Keratinocyte (primary cell): ENCODE data around the gene U2SURP.
A peak's percentile ranks its signal among the peaks of the same experiment; 100 is the strongest.

Experiments
- CTCF ChIP-seq, 3 experiments: IDR thresholded peaks in 1 of 3; conservative IDR thresholded peaks in 1 of 3; optimal IDR thresholded peaks in 1 of 3; 2 replicates in 2 of 3; 3 replicates in 1 of 3; pipeline versions ENCODE3 to v1.5.1; 2011; ENCODE audit warnings: low read length in 3 of 3, mild to moderate bottlenecking in 3 of 3, moderate library complexity in 2 of 3, control low read depth in 1 of 3, inconsistent platforms in 1 of 3; ENCODE audit not compliant: insufficient read depth in 2 of 3; ENCODE audit errors: extremely low read depth in 1 of 3
- EZH2 ChIP-seq: IDR thresholded peaks from one replicate; pipeline ENCODE4 v1.6.1; 2012; ENCODE audit warnings: inconsistent platforms, mild to moderate bottlenecking, low read length, moderate library complexity

DNA sequence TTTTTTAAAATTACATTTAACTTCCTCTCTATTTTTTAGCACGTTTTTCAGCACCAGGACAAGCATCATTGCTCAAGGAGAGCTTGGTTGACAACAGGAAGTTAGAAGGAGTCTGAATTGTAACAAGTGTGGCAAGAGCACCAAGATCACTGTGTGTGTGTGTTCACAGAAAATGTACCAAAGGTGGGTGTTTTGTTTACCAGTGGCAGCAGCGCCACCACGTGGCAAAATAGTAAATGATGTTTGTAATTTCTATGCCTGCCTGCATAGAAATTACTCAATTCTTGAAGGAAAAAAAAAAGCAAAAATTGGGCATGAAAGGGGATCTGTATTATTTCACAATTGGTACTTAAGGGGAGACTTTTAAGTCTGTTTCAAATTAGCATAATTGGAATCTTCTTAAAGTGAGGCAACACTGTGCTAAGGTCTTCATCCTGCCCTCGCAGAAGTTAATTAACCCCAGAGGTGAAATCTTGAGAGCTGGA, 7.4 kb upstream of the U2SURP start:
- TF ChIP-seq CTCF (optimal IDR thresholded peaks at IDR 0.05 in 1 of 3, IDR thresholded peaks at IDR 0.05 in 1 of 3, conservative IDR thresholded peaks at IDR 0.05 in 1 of 3; ENCODE audit: extremely low read depth in 1 of 3, insufficient read depth in 2 of 3, low read length in 3 of 3): peak; percentile 39 to 82 (median 70)
- no peak for TF ChIP-seq EZH2
